Esophagus muscularis mucosa (tissue), 4 donors: Measurements from ENCODE around the gene SNRNP48. TPM values are rescaled to one million over a fixed set of nuclear protein-coding genes. Genes with fewer than 3 reads are reported as not detected.

Experiments
- DNase-seq: peaks from one replicate; pipeline ENCODE4 v3.0.0-alpha.2; 2017; ENCODE audit errors: extremely low spot score
- H3K27ac ChIP-seq, 4 donors: fragments of 200-600 bp; sonication (generic); replicated peaks in 1 of 4; 1 replicate in 3 of 4; 2 replicates in 1 of 4; pipeline ENCODE4 v1.5.1; 2016 to 2019; ENCODE audit warnings: mild to moderate bottlenecking in 1 of 4
- H3K27me3 ChIP-seq, 4 donors: fragments of 200-600 bp; sonication (generic); one replicate each; pipeline versions ENCODE4 v1.5.1 to v1.6.0; 2016 to 2019
- H3K36me3 ChIP-seq, 4 donors: fragments of 200-600 bp; sonication (generic); one replicate each; pipeline ENCODE4 v1.5.1; 2016 to 2019
- H3K4me1 ChIP-seq, 4 donors: fragments of 200-600 bp; sonication (generic); one replicate each; pipeline ENCODE4 v1.5.1; 2016 to 2019
- H3K4me3 ChIP-seq, 4 donors: fragments of 200-600 bp; sonication (generic); 1 replicate in 2 of 4; 2 replicates in 2 of 4; pipeline ENCODE4 v1.5.1; 2016 to 2019; ENCODE audit warnings: mild to moderate bottlenecking in 4 of 4, moderate library complexity in 1 of 4
- H3K9me3 ChIP-seq, 4 donors: fragments of 200-600 bp; sonication (generic); 1 replicate in 3 of 4; 2 replicates in 1 of 4; pipeline ENCODE4 v1.5.1; 2016 to 2019
- CTCF ChIP-seq, 3 experiments: fragments of 200-600 bp in 2 of 3; fragments of 450-650 bp in 1 of 3; sonication (generic) in 2 of 3; IDR thresholded peaks; one replicate each; pipeline ENCODE4 v1.5.1; 2017 to 2019; ENCODE audit warnings: antibody characterized with exemption in 3 of 3, mild to moderate bottlenecking in 2 of 3, moderate library complexity in 1 of 3
- EP300 ChIP-seq: sonication (generic); formaldehyde crosslinking; IDR thresholded peaks from one replicate; pipeline ENCODE4 v1.6.1; 2017; ENCODE audit warnings: antibody characterized with exemption
- POLR2A ChIP-seq: fragments of 450-650 bp; IDR thresholded peaks from one replicate; pipeline ENCODE4 v1.6.1; 2017; ENCODE audit warnings: antibody characterized with exemption, moderate library complexity, mild to moderate bottlenecking, low read depth
- POLR2AphosphoS5 ChIP-seq, 2 donors: sonication (generic); formaldehyde crosslinking; IDR thresholded peaks; one replicate each; pipeline ENCODE4 v1.6.1; 2017; ENCODE audit warnings: antibody characterized with exemption in 2 of 2
- WGBS: methylation state at CpG from one replicate; pipeline ENCODE4 v1.1.5; 2018; 5-methylcytosine and 5-hydroxymethylcytosine counted together
- intact Hi-C: fragments of 100-400 bp; cut with DNase I; formaldehyde crosslinking; loops from one replicate; pipeline ENCODE4 v1.15.1; 2023
- total RNA-seq, 4 donors: library from RNA; depleted of rRNA; stranded (reverse); fragments of >200 nt; gene quantifications; one replicate each; pipeline versions ENCODE4 v1.1.0 to v1.2.1, GENCODE V29; 2016

SNRNP48 gene
- total RNA-seq, 4 donors from 2014 or later, result 8.9 to 17.0 (median 9.5) TPM

GRCh38 chr6:7637533-7637932, 47.5 kb downstream of the SNRNP48 start:
- WGBS, result 84% methylated on average over 3 of the region's 3 CpGs
- no peak for DNase-seq
- no peaks in the 10 kb centered on the region for H3K4me1 ChIP-seq
- no peaks in the 10 kb centered on the region for H3K36me3 ChIP-seq
- intact Hi-C loops, result no loop called here
- no peak for TF ChIP-seq EP300
- H3K27ac ChIP-seq, result no peak overlapping the region
- no peaks in the 10 kb centered on the region for H3K9me3 ChIP-seq
- peaks cover 0 to 4% (median 0%) of the 10 kb centered on the region in 4 donors for H3K27me3 ChIP-seq
- H3K4me3 ChIP-seq, result no peak overlapping the region

GRCh38 chr6:7639427-7639826, 49.4 kb downstream of the SNRNP48 start:
- no peaks in the 10 kb centered on the region for H3K36me3 ChIP-seq
- no peaks in the 10 kb centered on the region for H3K4me1 ChIP-seq
- no peaks in the 10 kb centered on the region for H3K9me3 ChIP-seq
- WGBS, result 87% methylated on average over 3 of the region's 3 CpGs
- peaks cover 0 to 4% (median 0%) of the 10 kb centered on the region in 4 donors for H3K27me3 ChIP-seq
- no peak overlapping the region for H3K27ac ChIP-seq
- no peak for TF ChIP-seq POLR2AphosphoS5 (IDR thresholded peaks at IDR 0.05)
- no peak for TF ChIP-seq EP300
- TF ChIP-seq CTCF (IDR thresholded peaks at IDR 0.05), result no peak
- TF ChIP-seq POLR2A, result no peak
- intact Hi-C loops, result no loop called here
- no peak for DNase-seq
- no peak overlapping the region for H3K4me3 ChIP-seq

- intact Hi-C loops, result no loop called here
- H3K4me3 ChIP-seq, result no peak overlapping the region
- H3K4me1 ChIP-seq, result no peaks in the 10 kb centered on the region
- DNase-seq, result no peak
- no peaks in the 10 kb centered on the region for H3K36me3 ChIP-seq
- H3K27me3 ChIP-seq, result peaks cover 0 to 4% (median 0%) of the 10 kb centered on the region in 4 donors
- TF ChIP-seq EP300, result no peak
- no peak for TF ChIP-seq POLR2AphosphoS5 (IDR thresholded peaks at IDR 0.05)
- no peak for TF ChIP-seq CTCF (IDR thresholded peaks at IDR 0.05)
- no peak for TF ChIP-seq POLR2A
- no peaks in the 10 kb centered on the region for H3K9me3 ChIP-seq
- 96% methylated on average over 1 of the region's 1 CpG for WGBS
- no peak overlapping the region for H3K27ac ChIP-seq
Measured at GRCh38 chr6:7640016-7640415, 50.0 kb downstream of the SNRNP48 start.

- no peaks in the 10 kb centered on the region for H3K9me3 ChIP-seq
- WGBS, result 88% methylated on average over 10 of the region's 12 CpGs
- intact Hi-C loops, result no loop called here
Measured at GRCh38 chr6:7640607-7641577, 50.9 kb downstream of the SNRNP48 start.

More at GRCh38 chr6:7640607-7641577, 50.9 kb downstream of the SNRNP48 start:
- Histone ChIP-seq H3K4me3 (no peak overlapping the region), H3K36me3 (no peaks in the 10 kb centered on the region), H3K4me1 (no peaks in the 10 kb centered on the region), H3K27me3 (no peaks in the 10 kb centered on the region), H3K27ac (no peak overlapping the region)
- no peak for TF ChIP-seq EP300
- no peak for TF ChIP-seq POLR2AphosphoS5 (IDR thresholded peaks at IDR 0.05)
- TF ChIP-seq POLR2A, result no peak
- TF ChIP-seq CTCF (IDR thresholded peaks at IDR 0.05), result no peak
- DNase-seq, result no peak
